OCI-LY3 (cell line): ENCODE measurements around the gene RRAS2.

ENCODE experiments used
- H2AFZ ChIP-seq: fragments of 200-600, 300-600 bp; shearing (Covaris generic); 2 replicates; pipeline ENCODE4 v1.6.0; 2014; ENCODE audit warnings: antibody characterized with exemption, low read depth, low read length
- H3K27ac ChIP-seq: fragments of 200-600, 300-600 bp; sonication (generic); 2 replicates; pipeline ENCODE4 v1.5.1; 2014; ENCODE audit warnings: mild to moderate bottlenecking, low read length, moderate library complexity, mixed read lengths
- H3K27me3 ChIP-seq: fragments of 200-600, 300-600 bp; sonication (generic); 2 replicates; pipeline ENCODE4 v1.6.1; 2014; ENCODE audit warnings: low read depth, low read length, mixed read lengths
- H3K36me3 ChIP-seq: fragments of 200-600, 300-600 bp; sonication (generic); replicated peaks from 2 replicates; pipeline ENCODE3; 2014; ENCODE audit warnings: low read depth, low read length, mixed read lengths
- H3K4me1 ChIP-seq: fragments of 300-600, 200-600 bp; sonication (generic); 2 replicates; pipeline ENCODE4 v1.6.1; 2014; ENCODE audit warnings: low read length, mixed read lengths
- H3K4me2 ChIP-seq: fragments of 200-600, 300-600 bp; sonication (generic); 2 replicates; pipeline ENCODE4 v1.6.1; 2014; ENCODE audit warnings: low read length, mixed read lengths
- H3K4me3 ChIP-seq: fragments of 300-600, 200-600 bp; sonication (generic); 2 replicates; pipeline ENCODE4 v1.5.1; 2014; ENCODE audit warnings: antibody characterized with exemption, mild to moderate bottlenecking, low read length, moderate library complexity
- H3K79me2 ChIP-seq: fragments of 300-600, 200-600 bp; shearing (Covaris generic); 2 replicates; pipeline ENCODE4 v1.6.1; 2014; ENCODE audit warnings: mild to moderate bottlenecking, low read length, mixed read lengths
- H3K9ac ChIP-seq: fragments of 300-600, 200-600 bp; shearing (Covaris generic); 2 replicates; pipeline ENCODE4 v1.6.0; 2014; ENCODE audit warnings: mild to moderate bottlenecking, low read length, moderate library complexity
- H3K9me3 ChIP-seq: fragments of 200-600, 300-600 bp; shearing (Covaris generic); 2 replicates; pipeline ENCODE4 v1.6.1; 2014; ENCODE audit warnings: low read length, mixed read lengths; ENCODE audit not compliant: insufficient read depth
- H4K20me1 ChIP-seq: fragments of 200-600, 300-600 bp; sonication (generic); 2 replicates; pipeline ENCODE4 v1.6.1; 2016; ENCODE audit warnings: low read length, mixed read lengths; ENCODE audit not compliant: insufficient read depth
- CTCF ChIP-seq: fragments of 200-600, 300-600 bp; sonication (generic); IDR thresholded peaks from 2 replicates; pipeline ENCODE4 v1.5.1; 2014; ENCODE audit warnings: antibody characterized with exemption, low read length, low read depth
- EZH2phosphoT487 ChIP-seq: fragments of 200-600 bp; shearing (Covaris generic); IDR thresholded peaks from 2 replicates; pipeline ENCODE4 v1.6.1; 2018; ENCODE audit warnings: antibody characterized with exemption, mixed run types, low read depth

RRAS2 gene

GRCh38 chr11:14388352-14388751, 29.4 kb upstream of the RRAS2 start:
- Histone ChIP-seq H3K9ac (no peak overlapping the region), H4K20me1 (no peaks in the 10 kb centered on the region), H3K4me1 (no peaks in the 10 kb centered on the region), H3K27ac (no peak overlapping the region), H3K4me3 (no peak overlapping the region), H3K4me2 (no peak overlapping the region), H3K9me3 (no peaks in the 10 kb centered on the region), H3K36me3 (no peaks in the 10 kb centered on the region), H3K27me3 (peaks cover 10% of the 10 kb centered on the region; the same call in 1 of the 2 replicates), H3K79me2 (no peaks in the 10 kb centered on the region), H2AFZ (no peak overlapping the region)
- TF ChIP-seq CTCF: no peak
- no peak for TF ChIP-seq EZH2phosphoT487

GRCh38 chr11:14386895-14387480, 28.0 kb upstream of the RRAS2 start:
- TF ChIP-seq CTCF: no peak
- TF ChIP-seq EZH2phosphoT487: no peak
- no peak overlapping the region for H3K9ac ChIP-seq
- no peaks in the 10 kb centered on the region; the same call in 1 of the 2 replicates for H3K4me1 ChIP-seq
- no peak overlapping the region for H3K4me2 ChIP-seq
- H3K36me3 ChIP-seq: no peaks in the 10 kb centered on the region
- H2AFZ ChIP-seq: no peak overlapping the region
- no peaks in the 10 kb centered on the region for H3K79me2 ChIP-seq
- no peak overlapping the region for H3K27ac ChIP-seq
- no peaks in the 10 kb centered on the region for H4K20me1 ChIP-seq
- H3K4me3 ChIP-seq: no peak overlapping the region
- H3K27me3 ChIP-seq: peaks cover 10% of the 10 kb centered on the region; the same call in 1 of the 2 replicates
- no peaks in the 10 kb centered on the region for H3K9me3 ChIP-seq

GRCh38 chr11:14386081-14386480, 27.1 kb upstream of the RRAS2 start:
- H3K4me3 ChIP-seq: no peak overlapping the region
- H3K9me3 ChIP-seq: no peaks in the 10 kb centered on the region
- peaks cover 6% of the 10 kb centered on the region for H3K4me1 ChIP-seq
- H3K36me3 ChIP-seq: no peaks in the 10 kb centered on the region
- no peak overlapping the region for H2AFZ ChIP-seq
- no peaks in the 10 kb centered on the region for H3K79me2 ChIP-seq
- peaks cover 16% of the 10 kb centered on the region; the same call in 1 of the 2 replicates for H3K27me3 ChIP-seq
- TF ChIP-seq CTCF (no peak), EZH2phosphoT487 (no peak)
- no peak overlapping the region for H3K9ac ChIP-seq
- no peak overlapping the region for H3K4me2 ChIP-seq
- no peak overlapping the region for H3K27ac ChIP-seq
- no peaks in the 10 kb centered on the region for H4K20me1 ChIP-seq

- TF ChIP-seq EZH2phosphoT487 (no peak), CTCF (no peak)
- H4K20me1 ChIP-seq: no peaks in the 10 kb centered on the region
- no peak overlapping the region for H2AFZ ChIP-seq
- no peaks in the 10 kb centered on the region for H3K36me3 ChIP-seq
- H3K4me1 ChIP-seq: peaks cover 6% of the 10 kb centered on the region
- no peak overlapping the region for H3K4me2 ChIP-seq
- no peak overlapping the region for H3K9ac ChIP-seq
- H3K4me3 ChIP-seq: no peak overlapping the region
- no peaks in the 10 kb centered on the region for H3K9me3 ChIP-seq
- no peak overlapping the region for H3K27ac ChIP-seq
- no peaks in the 10 kb centered on the region for H3K79me2 ChIP-seq
- H3K27me3 ChIP-seq: peaks cover 21% of the 10 kb centered on the region
Observed at GRCh38 chr11:14384338-14384737, 25.4 kb upstream of the RRAS2 start.
